GM18858 (cell line): Measurements from ENCODE around the gene TSEN54.

ENCODE experiments used
- ATAC-seq: cut with Tn5 transposase; IDR thresholded peaks from one replicate; pipeline ENCODE4 v1.9.1; 2021; ENCODE audit not compliant: unreplicated experiment

TSEN54 gene

DNA sequence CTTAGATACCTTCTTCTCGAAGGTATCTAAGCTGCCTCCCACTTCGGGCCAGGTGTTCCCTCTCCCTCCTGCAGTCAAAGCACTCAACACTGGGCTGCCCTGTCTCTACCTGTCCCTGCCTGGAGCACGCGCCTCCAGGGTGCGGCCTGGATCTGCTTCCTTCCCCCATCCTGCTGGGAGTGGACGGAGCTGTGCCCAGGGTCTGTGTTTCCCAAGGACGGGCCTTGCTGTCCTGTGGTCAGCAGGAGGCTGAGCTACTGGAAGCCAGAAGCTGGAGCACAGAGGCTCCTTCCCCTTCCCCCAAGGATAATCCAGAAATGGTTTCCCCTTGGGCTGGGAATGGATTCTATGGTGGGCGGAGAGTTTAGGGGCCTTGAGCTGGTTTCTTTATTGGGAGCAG is 25.9 kb downstream of the TSEN54 start:
- ATAC-seq = no peak

DNA sequence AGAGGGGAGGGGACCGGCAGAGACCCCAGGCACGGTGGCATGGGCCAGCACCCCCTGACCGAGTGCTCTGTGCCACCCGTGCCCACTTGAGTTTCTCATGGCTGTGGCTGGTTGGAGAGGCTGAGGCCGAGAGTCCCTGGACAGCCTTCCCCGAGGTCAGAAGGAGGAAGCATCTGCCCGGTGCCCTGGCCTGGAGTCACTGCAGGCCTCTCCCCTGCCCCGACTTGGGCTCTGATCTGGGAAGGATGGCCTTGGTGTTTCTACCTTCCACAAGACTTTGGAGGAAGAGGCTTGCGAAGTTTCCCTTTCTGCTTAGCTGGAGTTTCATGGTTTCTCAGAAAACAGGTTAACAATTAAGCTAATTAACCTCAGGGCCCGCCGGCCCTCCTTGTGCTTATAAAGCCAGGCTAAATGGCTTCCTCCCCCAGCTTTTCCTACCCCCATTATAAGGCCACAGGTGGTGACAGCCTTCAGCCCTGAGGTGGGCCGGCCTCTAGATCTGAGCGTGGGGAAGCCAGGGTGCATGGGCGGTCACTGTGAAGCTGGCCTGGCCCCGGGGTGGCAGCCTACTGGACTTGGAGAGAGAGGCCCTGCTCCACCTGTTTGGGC is 26.5 kb downstream of the TSEN54 start:
- no peak for ATAC-seq

DNA sequence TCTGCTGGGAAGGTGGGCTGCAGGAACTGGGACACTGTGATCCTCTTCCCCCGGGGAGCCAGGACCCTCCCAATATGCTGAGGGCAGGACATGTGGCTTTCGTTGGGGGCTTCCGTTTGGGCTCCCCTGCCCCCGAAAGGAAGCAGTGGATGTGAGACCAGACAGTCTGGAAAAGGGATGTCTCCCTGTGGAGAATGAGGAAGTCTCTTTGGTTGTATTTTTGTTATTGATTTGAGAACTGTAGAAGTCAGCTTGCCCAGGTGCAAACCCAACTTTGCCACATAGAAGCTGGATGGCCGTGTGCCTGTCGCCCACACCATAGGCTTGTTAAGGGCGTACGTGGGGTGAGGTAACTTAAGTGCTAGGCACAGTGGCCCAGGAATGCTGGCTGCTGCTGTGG is 27.9 kb downstream of the TSEN54 start:
- ATAC-seq = no peak

DNA sequence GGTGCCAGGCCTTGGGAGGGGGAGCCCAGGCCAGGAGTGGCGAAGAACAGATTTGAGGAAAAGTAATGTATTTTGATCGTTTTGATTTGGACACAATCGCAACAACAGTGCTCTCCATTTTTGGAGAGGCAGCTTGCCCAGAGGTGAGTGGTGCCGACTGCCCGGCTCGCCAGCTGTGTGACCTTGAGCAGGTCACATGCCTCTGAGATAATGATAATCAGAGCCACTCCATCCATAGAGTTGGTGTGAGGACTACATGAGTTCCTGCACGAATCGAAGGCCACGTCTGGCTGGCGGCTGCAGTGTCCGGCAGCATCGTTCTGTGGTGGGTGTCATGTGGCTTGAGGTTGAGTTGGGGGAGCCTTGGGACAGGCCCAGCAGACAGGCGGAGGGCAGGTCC is 29.9 kb downstream of the TSEN54 start:
- no peak for ATAC-seq

DNA sequence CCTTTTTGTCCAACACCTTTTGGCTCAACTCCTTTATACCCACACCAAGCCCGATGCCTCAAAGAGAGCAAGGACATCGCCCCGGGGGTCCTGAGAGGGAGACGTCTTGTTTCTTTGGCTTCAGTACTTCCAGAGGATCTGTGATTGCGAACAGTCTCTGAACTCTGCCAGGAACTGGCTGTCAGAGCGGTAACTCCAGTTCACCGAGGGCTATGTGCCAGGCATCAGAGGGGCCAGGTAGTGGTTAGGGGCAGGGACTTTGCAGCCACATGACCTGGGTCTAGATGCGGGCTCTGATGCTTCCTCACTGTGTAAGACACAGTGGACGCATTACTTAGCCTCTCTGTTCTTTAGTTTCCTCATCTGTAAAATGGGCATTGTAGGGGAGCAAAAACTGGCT is 30.8 kb downstream of the TSEN54 start:
- no peak for ATAC-seq

DNA sequence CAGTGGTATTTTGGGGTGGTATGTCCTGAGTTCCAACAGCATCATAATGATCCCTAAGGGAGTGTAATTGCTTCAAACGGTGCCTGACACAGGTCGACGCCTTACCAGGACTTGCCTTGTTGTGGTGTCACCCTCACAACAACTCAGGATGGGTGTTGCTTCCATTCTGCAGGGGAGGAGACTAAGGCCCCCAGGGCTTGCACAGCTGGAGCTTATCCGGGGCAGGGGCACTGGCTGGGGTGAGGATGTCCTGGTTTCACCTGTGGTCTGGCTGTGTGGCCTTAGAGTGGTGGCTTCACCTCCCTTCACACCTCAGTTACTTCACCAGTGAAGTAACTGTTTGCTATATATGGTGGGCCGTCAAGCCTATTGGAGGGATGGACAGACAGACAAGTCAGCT is 32.5 kb downstream of the TSEN54 start:
- ATAC-seq = no peak

DNA sequence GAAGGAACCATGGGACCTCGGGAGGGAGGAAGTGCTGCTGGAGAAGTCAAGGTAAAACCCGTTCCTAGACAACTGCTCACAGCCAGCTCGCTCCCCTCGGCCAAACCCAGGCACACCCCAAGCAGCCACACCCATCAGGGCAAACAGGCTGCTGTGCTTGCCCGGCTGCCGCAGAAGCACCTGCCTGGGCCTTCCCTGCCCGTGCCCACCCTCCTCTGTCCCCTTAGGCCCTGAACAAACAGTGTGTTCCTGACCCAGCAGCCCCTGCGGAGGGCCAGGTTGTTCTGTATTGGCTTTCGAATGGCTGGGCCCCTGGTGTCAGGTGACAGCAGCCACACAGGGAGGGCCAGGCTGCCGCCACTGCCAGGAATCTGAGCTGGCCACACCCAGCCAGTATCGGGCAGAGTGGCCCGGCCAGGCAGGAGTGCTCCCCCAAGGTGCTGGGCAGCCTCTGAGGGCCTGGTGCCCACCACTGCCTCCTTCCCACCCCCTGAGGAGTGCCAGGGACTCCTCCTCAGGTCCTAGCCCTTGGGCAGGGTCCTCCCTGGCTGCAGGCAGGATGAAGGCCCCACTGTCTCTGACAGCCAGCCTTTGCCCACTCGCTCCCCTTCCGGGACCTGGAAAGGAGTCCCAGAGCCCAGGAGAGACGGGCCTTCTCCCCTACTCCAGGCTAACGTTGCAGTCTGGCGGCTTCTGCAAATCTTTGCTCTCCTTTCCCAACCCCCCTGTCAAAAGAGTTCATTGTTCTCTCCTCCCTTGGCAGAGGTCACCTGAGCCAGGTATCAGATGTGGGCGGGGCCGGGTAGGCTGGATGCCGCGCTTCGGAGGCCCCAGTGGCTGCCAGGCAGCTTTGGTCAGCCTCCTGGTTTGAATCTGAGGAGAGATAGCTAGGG is 33.2 kb downstream of the TSEN54 start:
- no peak for ATAC-seq

DNA sequence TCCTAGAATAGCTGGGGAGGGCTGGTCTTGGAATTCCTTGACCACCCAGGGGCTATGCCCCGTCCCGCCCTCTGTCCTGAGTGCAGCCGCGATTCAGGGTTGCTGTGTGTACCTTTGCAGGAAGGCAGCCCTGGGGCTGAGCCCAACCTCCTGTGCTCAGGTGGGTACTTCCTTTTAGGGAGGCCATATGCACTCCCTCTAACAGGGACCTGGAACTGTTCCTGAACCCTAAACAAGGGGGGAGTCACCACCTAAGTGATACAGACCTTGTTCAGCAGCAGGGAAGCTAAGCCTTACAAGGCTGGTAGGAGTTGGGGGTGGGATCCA is 33.8 kb downstream of the TSEN54 start:
- ATAC-seq = no peak

DNA sequence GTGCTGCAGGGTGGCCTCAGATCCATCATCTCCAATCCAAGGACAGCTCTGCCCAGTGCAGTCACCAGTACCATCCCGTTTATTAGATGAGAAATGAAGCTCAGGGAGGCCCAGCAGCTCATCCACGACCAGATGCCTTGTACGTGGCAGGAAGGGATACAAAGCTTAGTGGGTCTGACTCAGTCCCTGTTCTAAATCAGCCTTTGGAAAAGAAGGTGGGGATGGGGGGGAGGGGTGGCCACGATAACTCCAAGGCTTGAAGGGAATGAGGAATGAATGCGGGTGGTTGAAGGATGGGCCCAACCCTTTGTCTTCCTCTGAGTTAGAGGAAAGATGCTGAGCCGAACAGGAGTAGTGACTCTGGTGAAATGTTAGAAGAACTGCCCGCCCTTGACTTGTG is 34.9 kb downstream of the TSEN54 start:
- ATAC-seq = no peak

DNA sequence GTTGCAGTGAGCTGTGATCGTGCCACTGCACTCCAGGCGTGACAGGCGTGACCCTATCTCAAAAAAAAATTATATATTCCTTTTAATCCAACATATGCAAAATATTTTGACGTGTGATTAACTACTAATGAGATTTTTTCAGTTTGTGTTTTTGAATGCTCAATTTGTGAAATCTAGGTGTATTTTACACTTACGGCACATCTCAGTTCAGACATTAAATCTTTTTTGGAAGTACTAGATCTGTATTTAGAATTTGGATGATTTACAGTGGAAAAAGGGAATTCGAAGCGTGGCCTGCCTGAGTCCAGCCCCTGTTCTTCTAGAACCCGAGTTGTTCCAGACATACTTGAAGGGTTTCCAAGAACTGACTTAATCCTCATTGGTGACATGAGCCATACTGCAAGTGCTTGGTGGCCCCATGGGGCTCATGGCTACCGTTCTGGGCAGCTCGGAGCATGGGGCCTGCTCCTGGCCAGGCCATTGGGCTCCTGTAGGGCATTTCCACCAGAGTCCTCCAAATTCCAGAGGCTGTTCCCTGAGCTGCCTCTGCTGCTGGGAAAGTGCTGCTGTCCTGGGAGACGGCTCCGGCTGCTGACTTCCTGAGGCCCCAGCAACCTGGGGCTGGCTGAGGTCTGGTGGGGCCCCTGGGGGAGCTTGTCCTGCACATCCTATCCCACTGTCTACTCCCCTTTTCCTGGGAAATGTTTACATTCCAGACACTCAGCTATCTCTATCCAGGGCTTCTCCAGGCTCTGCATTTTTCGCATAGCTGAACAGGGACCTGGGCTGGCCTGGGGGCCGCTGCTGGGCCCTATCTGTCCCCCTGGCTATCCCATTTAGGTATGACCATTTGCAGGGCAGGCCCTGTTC is 36.3 kb downstream of the TSEN54 start:
- ATAC-seq = no peak

DNA sequence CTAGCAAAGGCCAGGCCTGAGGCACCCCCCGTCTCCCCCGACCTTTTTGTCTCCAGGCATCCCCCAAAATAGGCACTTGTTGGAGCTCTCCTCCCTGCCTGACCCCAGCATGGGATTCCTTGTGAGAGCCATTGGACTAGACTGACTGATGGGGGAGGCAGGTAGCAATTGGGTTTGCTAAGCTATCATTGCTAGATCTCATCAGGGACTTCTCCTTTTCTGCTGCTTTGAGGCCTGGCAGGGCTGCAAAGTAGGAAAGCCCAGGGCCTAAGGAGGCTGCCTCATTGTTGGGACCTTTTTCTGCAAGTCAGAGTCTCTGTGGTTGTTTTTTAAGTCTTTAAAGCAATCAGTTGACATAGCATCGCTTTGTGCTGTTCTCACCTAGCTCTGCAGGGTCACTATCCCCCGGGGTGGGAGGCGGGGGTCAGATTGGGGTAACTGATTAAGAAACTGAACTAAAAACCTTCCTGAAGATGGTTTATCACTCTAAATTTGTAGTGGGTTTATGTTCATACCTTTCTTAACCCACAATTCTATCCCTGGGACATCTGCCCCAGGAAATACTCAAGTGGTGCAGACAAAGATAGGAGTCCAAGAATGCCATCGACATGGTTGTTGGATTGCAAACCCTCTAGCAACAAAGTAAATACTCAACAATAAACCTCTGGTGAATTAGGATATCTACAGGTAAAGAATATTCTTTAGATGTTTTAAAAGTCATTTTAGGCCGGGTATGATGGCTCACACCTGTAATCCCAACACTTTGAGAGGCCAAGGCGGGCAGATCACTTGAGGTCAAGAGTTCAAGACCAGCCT is 37.2 kb downstream of the TSEN54 start:
- no peak for ATAC-seq

DNA sequence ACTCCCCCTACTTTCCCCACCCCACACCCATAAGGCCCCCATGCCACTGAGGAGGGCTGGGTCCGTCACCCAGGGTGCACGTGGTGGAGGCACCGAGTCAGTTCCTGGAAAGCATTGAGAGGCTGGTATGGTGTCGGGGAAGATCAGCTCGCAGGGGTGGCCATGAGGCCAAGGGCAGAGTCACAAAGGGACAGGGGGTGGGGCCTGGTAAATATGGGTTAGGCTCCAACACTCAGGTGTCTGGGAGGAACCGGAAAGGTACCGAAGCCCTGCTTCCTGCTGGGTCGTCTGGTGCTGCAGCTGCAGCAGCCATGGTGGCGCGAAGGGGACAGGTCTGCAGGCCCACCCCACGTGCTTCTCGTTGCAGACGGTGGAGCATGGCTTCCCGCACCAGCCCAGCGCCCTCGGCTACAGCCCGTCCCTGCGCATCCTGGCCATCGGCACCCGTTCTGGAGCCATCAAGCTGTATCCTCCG is 39.4 kb downstream of the TSEN54 start:
- no peak for ATAC-seq

DNA sequence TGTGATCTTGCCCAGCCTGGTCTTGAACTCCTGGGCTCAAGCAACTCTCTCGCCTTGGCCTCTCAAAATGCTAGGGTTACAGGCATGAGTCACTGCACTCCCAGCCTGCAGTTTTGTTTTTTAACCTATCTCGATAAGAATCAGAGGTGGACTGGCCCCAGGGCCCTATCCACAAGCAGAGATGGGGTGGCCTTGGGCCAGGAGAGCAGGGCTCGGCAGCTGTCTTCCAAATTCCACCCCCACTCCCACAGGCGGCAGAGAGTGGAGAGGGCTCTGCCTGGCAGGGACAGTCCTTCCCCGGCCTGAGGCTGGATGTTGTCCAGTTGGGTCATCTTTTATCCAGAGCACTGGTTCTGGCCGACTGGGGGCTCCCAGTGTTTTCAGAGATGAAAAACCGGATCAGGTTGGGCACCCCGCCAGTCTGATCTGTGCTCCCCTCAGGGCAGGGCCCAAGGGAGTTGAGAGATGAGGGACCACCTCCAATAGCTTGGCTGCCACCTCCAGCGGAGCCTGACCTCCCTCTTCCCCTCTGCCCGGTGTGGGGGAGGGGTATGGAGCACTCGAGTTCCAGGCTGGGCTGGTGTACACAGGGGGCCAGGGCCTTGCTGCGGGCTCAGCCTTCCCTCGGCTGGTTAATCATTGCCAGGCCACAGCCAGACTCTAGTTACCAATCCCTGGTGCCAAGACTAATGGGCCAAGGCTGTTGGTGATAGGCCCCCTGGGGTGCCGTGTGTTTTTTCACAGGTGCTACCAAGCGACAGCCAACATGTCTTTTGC is 40.9 kb downstream of the TSEN54 start:
- ATAC-seq = no peak

DNA sequence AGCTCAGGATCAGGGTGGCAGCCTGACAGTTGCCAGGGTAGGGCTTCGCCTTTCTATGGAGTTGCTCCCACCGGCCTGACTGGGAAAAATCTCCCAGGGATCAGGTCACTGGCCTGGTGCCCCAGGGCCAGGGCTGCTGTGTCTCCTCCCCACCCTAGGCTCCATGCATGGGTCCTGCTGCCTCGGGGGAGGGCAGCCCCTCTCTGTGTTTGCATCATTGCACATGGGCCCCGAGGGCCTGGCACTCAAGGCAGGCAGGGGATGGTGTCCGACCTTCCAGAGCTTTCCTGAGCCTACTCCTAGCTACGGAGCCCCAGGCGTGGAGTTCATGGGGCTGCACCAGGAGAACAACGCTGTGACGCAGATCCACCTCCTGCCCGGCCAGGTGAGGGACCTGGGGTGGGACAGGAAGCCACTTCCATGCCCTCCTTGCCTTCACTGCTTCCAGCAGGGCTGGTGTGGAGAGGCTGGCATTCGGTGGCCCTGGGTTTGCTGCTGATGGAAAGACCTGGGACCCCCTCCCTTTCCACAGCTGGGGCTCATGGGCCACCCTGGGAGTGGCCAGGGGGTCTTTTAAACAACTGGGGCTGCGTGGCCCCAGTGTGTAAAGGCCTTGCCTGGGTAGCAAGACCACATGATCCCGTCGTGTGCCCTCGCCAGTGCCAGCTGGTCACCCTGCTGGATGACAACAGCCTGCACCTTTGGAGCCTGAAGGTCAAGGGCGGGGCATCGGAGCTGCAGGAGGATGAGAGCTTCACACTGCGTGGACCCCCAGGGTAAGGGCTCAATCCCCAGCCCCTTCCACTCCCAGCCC is 41.7 kb downstream of the TSEN54 start:
- ATAC-seq = no peak

DNA sequence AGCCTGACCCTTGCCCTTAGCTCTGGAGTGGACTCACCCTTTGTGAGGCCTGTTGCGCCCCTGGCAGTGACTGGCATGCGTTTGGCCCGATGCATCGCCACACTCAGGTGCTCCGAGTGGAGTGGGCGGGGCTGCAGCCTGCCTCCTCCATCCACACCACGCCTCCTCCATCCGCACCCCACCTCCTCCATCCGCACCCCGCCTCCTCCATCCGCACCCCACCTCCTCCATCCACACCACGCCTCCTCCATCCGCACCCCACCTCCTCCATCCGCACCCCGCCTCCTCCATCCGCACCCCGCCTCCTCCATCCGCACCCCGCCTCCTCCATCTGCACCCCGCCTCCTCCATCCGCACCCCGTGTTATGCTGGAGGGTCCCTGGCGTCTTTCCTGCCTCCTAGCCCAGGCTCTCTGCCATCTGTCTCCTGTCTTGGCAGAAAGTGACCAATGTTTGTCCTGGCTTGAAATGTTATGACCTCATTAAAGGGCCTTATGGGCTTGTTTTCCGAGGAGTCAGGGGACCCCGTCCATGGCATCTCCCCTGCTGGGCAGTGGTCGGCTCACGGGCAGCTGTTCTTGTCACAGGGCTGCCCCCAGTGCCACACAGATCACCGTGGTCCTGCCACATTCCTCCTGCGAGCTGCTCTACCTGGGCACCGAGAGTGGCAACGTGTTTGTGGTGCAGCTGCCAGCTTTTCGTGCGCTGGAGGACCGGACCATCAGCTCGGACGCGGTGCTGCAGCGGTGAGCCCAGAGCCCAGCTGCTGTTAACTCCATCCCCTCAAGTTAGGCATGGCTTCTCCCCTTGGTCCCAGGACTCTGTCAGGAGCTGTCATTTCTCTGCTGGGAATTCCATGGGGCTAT is 42.6 kb downstream of the TSEN54 start:
- no peak for ATAC-seq

DNA sequence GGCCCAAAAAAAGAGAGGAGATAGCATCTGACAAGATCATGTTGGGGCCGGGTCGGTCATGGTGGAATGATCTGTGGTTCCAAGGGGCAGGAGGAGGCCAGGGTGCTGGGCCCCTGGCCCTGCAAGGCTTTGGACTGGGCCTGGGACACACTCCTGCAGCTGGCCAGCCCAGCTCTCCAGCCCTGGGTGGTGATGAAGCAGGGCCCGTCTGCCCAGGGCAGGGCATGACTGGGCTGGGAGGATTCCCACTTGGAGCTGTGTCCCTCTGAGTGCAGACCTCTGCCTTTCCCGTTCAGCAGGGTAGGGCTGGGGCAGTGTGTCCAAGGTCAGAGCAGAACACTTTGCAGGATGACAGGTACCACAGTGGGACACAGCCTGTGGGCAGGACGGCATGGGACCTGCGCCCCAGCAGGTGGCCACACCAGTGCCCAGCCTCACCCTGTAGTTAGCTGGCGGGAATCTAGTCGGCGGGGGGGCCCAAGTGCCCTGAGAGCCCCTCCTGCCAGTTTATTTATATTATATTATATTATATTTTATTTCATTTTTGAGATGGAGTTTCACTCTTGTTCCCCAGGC is 43.7 kb downstream of the TSEN54 start:
- ATAC-seq = no peak

DNA sequence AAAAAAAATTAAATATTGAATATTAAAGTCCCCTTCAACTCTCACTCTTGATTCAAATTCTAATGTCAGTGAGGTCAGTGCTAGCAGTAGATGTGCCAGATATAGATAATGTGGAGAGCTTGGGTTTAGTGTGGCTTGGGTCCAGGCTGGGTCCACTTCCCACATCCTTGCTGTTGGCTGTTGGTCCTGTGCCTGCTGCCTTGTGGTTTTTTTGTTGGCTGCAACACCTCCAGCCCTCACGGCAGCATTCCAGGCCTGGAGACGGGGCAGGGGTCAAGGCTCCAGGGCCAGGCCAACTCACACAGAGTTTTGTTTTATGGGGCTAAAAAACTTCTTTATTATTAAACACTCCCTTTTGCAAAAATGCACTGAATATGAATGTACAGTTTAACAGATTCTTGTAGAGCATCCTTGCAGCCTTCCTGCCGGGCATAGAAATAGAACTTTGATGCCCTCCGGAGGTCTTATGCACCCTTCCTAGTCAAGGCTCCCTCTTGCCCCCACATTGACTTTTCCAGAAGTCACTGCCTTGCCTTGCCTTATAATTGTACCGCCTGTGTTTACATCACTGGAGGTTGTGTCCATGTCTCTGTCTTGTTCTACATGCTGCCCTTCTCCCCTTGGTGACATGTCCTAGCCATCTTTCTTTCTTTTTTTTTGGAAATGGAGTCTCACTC is 45.7 kb downstream of the TSEN54 start:
- ATAC-seq = no peak
